Melanocyte of skin (primary cell): ENCODE measurements around the gene P2RX7. TPM values are rescaled to one million over a fixed set of nuclear protein-coding genes. Genes with fewer than 3 reads are reported as not detected.

ENCODE experiments used
- small RNA-seq, 2 donors: library from RNA; depleted of rRNA; stranded (forward); fragments of <200 nt; gene quantifications; one replicate each; pipeline ENCODE3, GENCODE V24; 2012
- total RNA-seq, 2 donors: library from RNA; depleted of rRNA; stranded (reverse); fragments of >200 nt; gene quantifications; 2 replicates each; pipeline ENCODE4 v1.2.3, GENCODE V29; 2012

Gene P2RX7
- 10 to 100 TPM; 17.0 to 38.5 TPM for total RNA-seq

GRCh38 chr12:121132601-121133481 lies at the start of gene P2RX7:
TSS of gene P2RX7 (plus strand) at chr12:121132876. CDS start at chr12:121132971, 95 bp downstream.

GRCh38 chr12:121209624-121210572 lies 77.2 kb downstream of the P2RX7 start, which contains the start of gene P2RX4:
TSS of gene P2RX4 (plus strand) at chr12:121210129. CDS start at chr12:121210165, 36 bp downstream.

Small RNA genes lying within 50 kb of the gene (small RNA-seq; reads per million reads assigned to genes)
- gene AC079602.1 (0 reads per million in 2 donors), gene RF00156 (0.13 to 0.81 reads per million in 2 donors), gene Z98941.1 (0 reads per million in 2 donors)

Other genes with a start within 250 kb of the P2RX7 start
- 1 to 10 TPM; 8.7 to 9.3 TPM for gene SPPL3, start 228.5 kb upstream of the P2RX7 start, total RNA-seq
- not detected for gene HNF1A, start 154.3 kb upstream of the P2RX7 start, total RNA-seq
- 10 to 100 TPM; 16.2 to 22.0 TPM for gene C12orf43, start 116.4 kb upstream of the P2RX7 start, total RNA-seq
- 10 to 100 TPM; 70.9 to 78.1 TPM for gene OASL, start 93.6 kb upstream of the P2RX7 start, total RNA-seq
- gene P2RX4, start 77.3 kb downstream of the P2RX7 start, total RNA-seq: 10 to 100 TPM; 28.0 to 35.4 TPM
- 10 to 100 TPM; 13.1 to 14.7 TPM for gene CAMKK2, start 163.8 kb downstream of the P2RX7 start, total RNA-seq
- gene ANAPC5, start 219.5 kb downstream of the P2RX7 start, total RNA-seq: 100 to 1,000 TPM; 164 to 180 TPM